Spinal cord (tissue), 10 donors: ENCODE data around the gene CTNS. TPM values are rescaled to one million over a fixed set of nuclear protein-coding genes. Genes with fewer than 3 reads are reported as not detected.

Experiments
- DNase-seq, 6 donors: peaks; one replicate each; pipeline versions ENCODE4 v3.0.0 to v3.0.0-alpha.2; 2013 to 2015; ENCODE audit warnings: low spot score in 6 of 6, low read depth in 4 of 6
- H3K27ac ChIP-seq: one replicate; pipeline ENCODE4 v1.5.1; 2013; ENCODE audit warnings: low read depth, low read length, control low read depth
- H3K27me3 ChIP-seq: one replicate; pipeline ENCODE4 v1.6.1; 2013; ENCODE audit warnings: low read length; ENCODE audit not compliant: control insufficient read depth, insufficient read depth
- H3K36me3 ChIP-seq: one replicate; pipeline ENCODE4 v1.6.1; 2013; ENCODE audit warnings: low read length; ENCODE audit not compliant: control insufficient read depth, insufficient read depth
- H3K4me1 ChIP-seq: one replicate; pipeline ENCODE4 v1.6.1; 2013; ENCODE audit warnings: low read length; ENCODE audit not compliant: control insufficient read depth, insufficient read depth
- H3K4me3 ChIP-seq: one replicate; pipeline ENCODE4 v1.5.1; 2013; ENCODE audit warnings: low read depth, low read length, control low read depth
- H3K9me3 ChIP-seq: one replicate; pipeline ENCODE4 v1.6.1; 2013; ENCODE audit warnings: low read length; ENCODE audit not compliant: control insufficient read depth, insufficient read depth
- WGBS: methylation state at CpG from one replicate; pipeline ENCODE4 v1.1.5; 2013; ENCODE audit warnings: missing lambda C conversion rate; ENCODE audit not compliant: insufficient coverage; 5-methylcytosine and 5-hydroxymethylcytosine counted together
- polyA plus RNA-seq, 2 donors: library from polyadenylated mRNA; unstranded; fragments of 120-200 nt; gene quantifications; one replicate each; pipeline ENCODE4 v1.2.1, GENCODE V29; 2013; ENCODE audit not compliant: insufficient read length in 2 of 2
- total RNA-seq, 2 donors: library from RNA; depleted of rRNA in 1 of 2; stranded (reverse); fragments of 120-200 nt in 1 of 2; fragments of >200 nt in 1 of 2; gene quantifications; one replicate each; pipeline versions ENCODE4 v1.2.3 to v1.2.4, GENCODE V29; 2013 to 2014
- donor health status: healthy.

CTNS gene
- total and polyA plus RNA-seq, 4 donors, result 13.6 to 17.8 (median 15.9) TPM

DNA sequence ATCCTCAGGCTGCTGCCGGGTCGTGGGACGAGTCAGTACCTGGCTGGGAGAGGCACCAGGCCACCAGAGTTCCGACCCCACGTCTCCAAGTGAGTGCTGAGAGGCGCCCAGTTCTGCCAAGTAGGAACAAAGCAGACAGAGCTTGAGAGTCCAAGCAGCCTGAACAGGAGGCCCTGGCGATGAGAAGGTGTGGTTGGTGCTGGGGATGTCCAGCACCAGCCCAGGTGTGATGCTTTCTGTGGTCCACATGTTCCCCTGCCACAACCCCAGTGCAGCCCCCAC, 21.0 kb downstream of the CTNS start:
- Histone ChIP-seq H3K4me1 (peaks cover 37% of the 10 kb centered on the region), H3K36me3 (peaks cover 74% of the 10 kb centered on the region), H3K27ac (no peak overlapping the region), H3K4me3 (no peak overlapping the region), H3K9me3 (no peaks in the 10 kb centered on the region), H3K27me3 (no peaks in the 10 kb centered on the region)
- WGBS, result 96% methylated on average over 7 of the region's 7 CpGs
- DNase-seq, result no peak

DNA sequence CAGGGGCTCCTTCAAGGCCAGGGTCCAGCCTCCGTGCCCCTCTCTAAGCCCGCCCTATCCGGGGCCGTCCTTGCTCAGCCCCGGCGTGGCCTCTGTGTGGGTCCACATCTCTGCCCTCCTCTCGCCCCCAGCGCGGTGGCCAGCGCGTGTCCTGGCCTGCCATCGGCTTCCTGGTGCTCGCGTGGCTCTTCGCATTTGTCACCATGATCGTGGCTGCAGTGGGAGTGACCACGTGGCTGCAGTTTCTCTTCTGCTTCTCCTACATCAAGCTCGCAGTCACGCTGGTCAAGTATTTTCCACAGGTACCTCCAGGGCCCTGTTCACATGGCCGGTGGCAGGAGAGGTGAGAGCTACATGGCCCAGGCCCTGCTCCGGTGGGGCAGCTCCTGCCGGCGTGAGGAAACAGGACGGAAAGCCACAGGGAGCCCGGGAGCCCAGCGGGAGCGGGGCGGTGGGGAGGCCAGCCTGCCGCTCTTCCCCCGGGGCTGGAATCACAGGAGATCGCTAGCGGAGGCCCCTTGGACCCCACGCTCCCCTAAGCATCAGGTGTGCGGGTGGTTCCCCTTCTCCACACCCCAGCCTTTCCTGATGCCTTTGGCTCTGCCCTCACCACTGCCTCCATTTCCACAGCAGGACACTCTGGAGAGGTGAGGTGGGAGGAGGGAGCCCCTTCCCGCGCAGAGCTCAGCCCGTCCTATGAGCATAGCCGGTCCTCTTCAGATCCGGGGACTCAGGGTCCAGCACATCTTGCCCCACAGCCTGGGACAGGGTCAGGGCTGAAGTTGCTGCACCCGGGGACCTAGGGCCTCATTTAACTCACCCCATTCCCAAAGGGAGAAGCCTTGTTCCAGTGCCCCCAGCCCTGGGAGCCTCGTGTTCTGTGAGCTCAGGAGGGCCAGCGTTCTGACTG, 21.6 kb downstream of the CTNS start:
- no peak overlapping the region for H3K4me3 ChIP-seq
- DNase-seq, result no peak
- H3K9me3 ChIP-seq, result no peaks in the 10 kb centered on the region
- WGBS, result 90% methylated on average over 38 of the region's 42 CpGs
- no peak overlapping the region for H3K27ac ChIP-seq
- no peaks in the 10 kb centered on the region for H3K27me3 ChIP-seq
- peaks cover 41% of the 10 kb centered on the region for H3K4me1 ChIP-seq
- H3K36me3 ChIP-seq, result peaks cover 79% of the 10 kb centered on the region

DNA sequence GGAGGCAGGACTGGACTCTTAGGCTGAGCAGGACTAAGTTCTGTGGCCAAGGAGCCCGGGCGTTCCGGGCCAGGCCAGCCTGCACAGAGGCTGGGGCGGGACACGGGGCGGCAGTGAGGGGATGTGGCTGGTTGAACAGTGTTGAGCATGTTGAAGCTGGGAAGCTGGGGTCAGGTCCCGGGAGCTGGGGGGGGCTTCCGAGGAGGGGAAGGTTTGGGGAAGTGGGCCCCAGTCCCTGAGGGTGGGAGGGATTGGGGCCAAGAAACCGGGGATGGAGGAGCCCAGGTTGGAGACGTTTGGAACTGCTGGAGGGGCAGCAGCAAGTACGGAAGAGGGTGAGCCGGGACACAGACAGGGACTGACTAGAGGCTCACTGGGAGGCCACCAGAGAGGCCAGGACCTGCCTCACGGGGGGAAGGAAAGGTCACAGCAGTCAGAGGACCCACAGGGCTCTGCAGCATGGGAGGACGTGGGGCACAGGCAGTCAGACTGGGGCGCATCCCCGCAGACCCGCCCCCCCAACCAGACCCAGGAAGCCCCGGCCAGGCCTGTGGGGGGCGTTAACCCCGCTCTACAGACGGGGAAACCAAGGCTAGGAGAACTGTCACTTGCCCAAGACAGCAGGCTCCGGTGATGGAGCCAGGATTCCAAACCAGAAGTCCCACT, 22.4 kb downstream of the CTNS start:
- Histone ChIP-seq H3K36me3 (peaks cover 87% of the 10 kb centered on the region), H3K4me1 (peaks cover 45% of the 10 kb centered on the region), H3K27me3 (no peaks in the 10 kb centered on the region), H3K27ac (peak overlapping the region; percentile 78), H3K4me3 (no peak overlapping the region), H3K9me3 (no peaks in the 10 kb centered on the region)
- WGBS, result 77% methylated on average over 21 of the region's 22 CpGs
- no peak for DNase-seq

DNA sequence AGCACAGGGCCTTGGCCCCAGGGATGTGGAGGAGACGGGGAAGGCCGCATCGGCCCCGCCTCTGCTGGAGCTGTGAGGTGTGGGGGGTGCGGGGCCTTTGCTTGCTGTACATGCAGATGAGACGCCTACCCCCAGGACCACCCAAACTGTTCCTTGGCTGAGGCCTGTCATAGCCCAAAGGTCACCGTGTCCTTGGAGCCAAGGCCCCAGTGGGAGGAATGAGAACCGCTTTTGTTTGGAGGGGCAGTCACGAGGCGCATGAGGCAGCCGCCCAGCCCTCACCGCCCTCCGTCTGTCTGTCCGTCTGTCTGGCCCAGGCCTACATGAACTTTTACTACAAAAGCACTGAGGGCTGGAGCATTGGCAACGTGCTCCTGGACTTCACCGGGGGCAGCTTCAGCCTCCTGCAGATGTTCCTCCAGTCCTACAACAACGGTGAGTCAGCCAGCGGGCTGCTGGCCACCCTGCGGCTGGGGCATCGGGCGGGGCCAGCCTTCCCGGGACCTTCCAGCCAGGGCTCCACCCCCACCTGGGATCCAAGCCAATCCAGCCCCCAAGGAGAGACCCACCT, 23.1 kb downstream of the CTNS start:
- Histone ChIP-seq H3K4me1 (peaks cover 45% of the 10 kb centered on the region), H3K36me3 (peaks cover 94% of the 10 kb centered on the region), H3K9me3 (no peaks in the 10 kb centered on the region), H3K4me3 (no peak overlapping the region), H3K27ac (peak overlapping the region; percentile 78), H3K27me3 (no peaks in the 10 kb centered on the region)
- WGBS, result 72% methylated on average over 14 of the region's 22 CpGs
- DNase-seq, result peak in 1 of 6 donors; percentile 36

DNA sequence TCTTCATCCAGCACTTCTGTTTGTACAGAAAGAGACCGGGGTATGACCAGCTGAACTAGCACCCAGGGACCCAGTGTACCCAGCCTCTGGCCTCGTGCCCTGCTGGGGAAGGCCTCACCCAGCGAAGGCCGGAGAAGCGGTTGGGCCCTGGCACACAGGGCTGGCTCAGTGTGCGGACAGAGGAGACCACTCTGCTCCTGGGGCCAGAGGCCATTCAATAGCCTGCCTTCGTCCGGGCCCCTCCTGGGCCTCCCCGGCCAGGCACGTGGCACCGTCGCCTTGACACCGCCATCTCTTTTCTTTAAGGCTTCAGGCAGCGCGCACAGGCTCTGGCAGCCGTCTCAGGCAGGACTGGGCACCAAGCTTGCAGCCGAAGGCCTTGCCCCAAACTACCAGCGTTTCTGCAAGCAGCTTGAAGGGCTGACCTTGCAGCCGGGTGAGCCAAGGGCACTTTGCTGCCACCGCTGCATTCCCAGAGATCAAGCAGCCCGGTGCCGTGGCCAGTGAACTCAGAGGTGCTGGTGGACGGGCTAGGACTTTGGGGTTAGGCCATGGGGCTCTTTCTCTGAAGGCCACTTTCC, 23.8 kb downstream of the CTNS start:
- no peaks in the 10 kb centered on the region for H3K9me3 ChIP-seq
- no peak for DNase-seq
- peak overlapping the region; percentile 78 for H3K27ac ChIP-seq
- peaks cover 91% of the 10 kb centered on the region for H3K36me3 ChIP-seq
- no peaks in the 10 kb centered on the region for H3K27me3 ChIP-seq
- H3K4me1 ChIP-seq, result peaks cover 48% of the 10 kb centered on the region
- H3K4me3 ChIP-seq, result no peak overlapping the region
- 84% methylated on average over 23 of the region's 23 CpGs for WGBS

DNA sequence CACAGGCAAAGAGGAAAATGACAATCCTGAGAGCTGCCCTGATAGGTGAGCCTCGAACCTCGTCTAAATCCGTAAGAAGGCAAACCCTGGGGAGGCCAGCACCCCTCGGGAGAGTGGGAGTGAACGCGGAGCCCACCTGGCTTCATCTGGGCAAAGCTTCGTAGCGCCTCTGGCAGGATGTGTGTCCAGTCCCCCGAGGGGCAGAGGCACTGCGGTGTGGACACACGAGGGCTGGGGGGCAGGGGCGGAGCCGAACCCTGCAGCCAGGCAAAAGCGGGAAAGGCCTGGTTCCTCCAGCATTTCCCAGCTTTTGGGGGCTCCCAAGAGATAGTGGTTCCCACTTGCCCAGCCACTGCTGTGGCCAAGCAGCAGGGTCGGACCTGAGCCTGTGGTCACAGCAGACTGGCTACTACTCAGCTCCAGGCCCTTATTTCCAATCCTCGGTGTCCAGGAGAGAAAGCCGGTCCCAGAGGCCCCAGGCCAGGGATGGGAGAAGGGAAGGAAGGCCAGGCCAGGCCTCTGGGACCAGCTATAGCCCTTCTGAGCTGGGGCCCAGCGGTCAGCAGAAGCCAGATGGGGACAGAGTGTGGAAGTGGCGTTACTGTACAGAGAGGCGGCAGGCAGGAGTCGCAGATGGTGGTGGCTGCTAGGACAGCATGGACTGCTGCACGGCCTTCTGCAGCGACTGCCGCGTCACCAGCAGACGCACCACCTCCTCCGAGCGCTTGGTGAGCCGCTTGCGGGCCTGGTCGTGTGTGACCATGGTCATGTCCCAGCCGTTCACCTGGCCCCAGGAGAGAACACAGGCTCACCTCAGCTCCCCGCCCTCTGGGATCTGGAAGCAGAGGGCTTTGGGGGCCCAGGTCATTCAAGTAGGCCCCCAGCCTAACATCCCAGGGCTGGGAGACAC, 26.8 kb downstream of the CTNS start:
- Histone ChIP-seq H3K27ac (no peak overlapping the region), H3K4me1 (peaks cover 66% of the 10 kb centered on the region), H3K36me3 (peaks cover 65% of the 10 kb centered on the region), H3K4me3 (no peak overlapping the region), H3K27me3 (no peaks in the 10 kb centered on the region), H3K9me3 (no peaks in the 10 kb centered on the region)
- 82% methylated on average over 30 of the region's 33 CpGs for WGBS
- DNase-seq, result no peak

DNA sequence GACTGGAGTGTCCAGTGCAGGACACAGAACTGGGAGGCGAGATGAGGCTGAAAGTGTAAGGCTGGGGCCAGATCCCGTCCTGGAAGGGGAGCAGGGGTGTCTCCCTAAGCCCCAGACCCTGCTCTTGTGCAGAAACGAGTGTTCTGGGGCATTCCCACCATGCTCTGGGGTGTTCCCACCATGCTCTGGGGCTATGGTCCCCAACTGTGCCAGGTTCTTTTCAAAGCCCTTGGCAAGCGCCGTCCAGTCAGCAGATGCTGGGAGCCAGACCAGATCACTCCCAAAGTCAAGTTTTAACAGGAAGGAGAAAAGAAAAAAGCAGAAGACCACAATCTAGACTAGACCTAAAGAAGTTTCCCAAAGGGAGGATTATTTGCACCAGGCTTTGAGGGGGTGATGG, 29.3 kb downstream of the CTNS start:
- Histone ChIP-seq H3K4me1 (peaks cover 52% of the 10 kb centered on the region), H3K36me3 (peaks cover 51% of the 10 kb centered on the region), H3K27ac (no peak overlapping the region), H3K4me3 (no peak overlapping the region), H3K9me3 (no peaks in the 10 kb centered on the region), H3K27me3 (no peaks in the 10 kb centered on the region)
- DNase-seq, result peak in 1 of 6 donors; percentile 37
- 81% methylated on average over 3 of the region's 5 CpGs for WGBS

DNA sequence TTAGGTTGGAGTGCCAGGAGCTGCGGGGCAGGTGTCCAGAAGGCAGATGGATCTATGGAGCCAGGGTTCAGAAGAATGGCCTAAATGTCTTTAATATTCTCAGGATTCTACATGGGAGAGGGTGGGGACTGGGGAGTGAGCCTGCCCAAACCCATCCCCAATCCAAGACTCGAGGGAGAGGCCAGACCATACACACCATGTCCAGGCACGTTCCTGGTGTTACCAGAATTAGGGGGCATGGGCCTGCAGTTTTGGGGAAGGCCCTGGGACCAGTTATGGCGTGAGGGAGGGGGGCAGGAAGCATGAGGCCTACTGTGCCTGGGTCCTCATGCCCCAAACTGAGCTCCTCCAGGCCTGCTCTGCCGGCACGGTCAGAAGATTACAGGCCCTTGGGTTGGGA, 30.0 kb downstream of the CTNS start:
- no peak overlapping the region for H3K4me3 ChIP-seq
- DNase-seq, result no peak
- no peaks in the 10 kb centered on the region for H3K9me3 ChIP-seq
- no peaks in the 10 kb centered on the region for H3K27me3 ChIP-seq
- WGBS, result 95% methylated on average over 5 of the region's 6 CpGs
- H3K36me3 ChIP-seq, result peaks cover 47% of the 10 kb centered on the region
- peaks cover 52% of the 10 kb centered on the region for H3K4me1 ChIP-seq
- no peak overlapping the region for H3K27ac ChIP-seq
